G401.6 (cell line): ENCODE results near the gene CD14.
"Not testable (repeated sequence)": the region's sequence is repeated elsewhere in the genome, so short reads cannot be mapped to it uniquely, and the experiment has no call there.

Experiments used
- FAIRE-seq: peaks from 2 replicates; lab custom pipeline; 2012; peaks lifted over from hg19 to GRCh38; lab: Jason Lieb, UNC

Gene CD14

GRCh38 chr5:140633021-140633471 is at the start of gene CD14:
CD14 (minus strand) TSS chr5:140633175; CDS start chr5:140633071, 104 bp downstream.
- FAIRE-seq = no peak

GRCh38 chr5:140678993-140679392 is 46.0 kb upstream of the CD14 start:
- no peak for FAIRE-seq

GRCh38 chr5:140677947-140678346 is 45.0 kb upstream of the CD14 start:
- no peak for FAIRE-seq

DNA sequence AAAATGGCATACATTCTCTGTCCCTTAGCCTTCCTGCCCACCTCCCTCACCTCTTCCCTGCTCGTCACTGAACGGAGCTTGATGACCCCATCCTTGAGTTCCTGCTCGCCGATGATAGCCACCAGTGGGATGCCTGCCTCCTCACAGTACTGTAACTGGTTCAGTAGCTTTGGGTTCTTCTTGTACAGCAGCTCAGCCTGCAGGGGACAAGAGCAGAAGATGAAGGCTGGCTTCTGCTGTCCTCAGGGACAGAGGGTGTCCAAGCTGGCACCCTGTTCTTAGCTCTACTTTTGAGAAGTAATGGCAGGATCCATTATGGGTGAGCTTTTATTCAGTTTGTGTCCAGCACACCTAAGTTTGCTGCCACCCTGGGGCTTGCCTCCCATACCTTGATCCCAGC is 41.7 kb upstream of the CD14 start:
- no peak for FAIRE-seq

DNA sequence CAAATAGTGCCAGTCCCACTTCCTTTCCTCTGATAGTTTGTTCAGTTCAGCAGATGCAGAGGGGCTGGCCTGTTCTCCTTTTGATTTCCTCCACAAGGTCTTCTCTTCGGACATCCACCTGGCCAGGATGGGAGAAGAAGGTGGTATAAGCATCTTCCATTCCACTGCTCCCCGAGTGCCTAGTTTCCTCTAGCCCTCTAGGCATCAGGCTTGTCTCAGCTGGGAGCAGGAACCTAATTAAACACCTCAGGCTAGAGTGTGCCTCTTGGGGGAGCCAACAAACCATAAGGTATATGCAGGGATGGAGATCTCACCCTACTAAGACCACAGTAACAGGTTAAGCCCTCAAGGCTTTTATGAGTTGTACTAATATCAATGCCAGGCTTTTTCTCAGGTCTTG is 41.2 kb upstream of the CD14 start:
- FAIRE-seq = no peak

DNA sequence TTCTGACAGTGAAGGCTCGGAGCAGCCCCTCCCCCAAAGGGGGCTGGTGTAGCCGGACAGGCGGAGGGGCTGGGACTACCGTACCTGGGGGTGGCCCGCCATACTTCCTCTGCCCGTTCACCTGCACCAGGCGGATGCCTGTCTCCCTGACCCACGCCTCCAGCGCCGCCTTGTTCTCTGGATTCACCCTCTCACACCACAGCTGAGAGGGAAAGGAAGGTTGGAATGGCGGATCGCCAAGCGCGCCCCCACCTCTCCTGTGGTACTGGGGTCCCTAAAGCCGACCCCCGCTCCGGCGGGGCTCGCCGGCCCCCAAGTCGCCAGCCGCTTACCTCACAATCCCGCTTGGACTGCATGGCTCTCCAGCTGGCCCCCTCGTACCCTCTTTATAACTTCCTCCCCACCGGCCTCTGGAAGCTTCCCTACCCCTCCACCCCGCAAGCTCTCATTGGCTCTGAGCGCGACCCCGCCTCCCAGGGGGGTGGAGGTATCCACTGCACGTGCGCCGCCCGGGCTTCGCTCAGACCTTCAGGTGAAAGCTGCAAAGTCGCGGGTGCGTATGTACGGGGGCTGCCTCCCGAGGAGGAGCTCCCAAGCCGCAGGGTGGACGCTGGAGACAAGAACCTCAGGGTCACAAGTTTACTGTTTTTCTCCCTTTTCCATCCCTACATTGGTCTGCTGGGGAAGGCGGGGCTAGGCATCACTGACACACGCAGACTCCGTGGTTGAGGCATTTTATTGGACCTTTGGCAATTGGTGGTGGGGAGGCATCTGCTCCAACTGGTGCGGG is 40.4 kb upstream of the CD14 start, which contains the start of gene DND1:
DND1 (minus strand) TSS at position 390 of the 790 bp plus-strand sequence; CDS start at position 356, 34 bp downstream.
- no peak for FAIRE-seq

DNA sequence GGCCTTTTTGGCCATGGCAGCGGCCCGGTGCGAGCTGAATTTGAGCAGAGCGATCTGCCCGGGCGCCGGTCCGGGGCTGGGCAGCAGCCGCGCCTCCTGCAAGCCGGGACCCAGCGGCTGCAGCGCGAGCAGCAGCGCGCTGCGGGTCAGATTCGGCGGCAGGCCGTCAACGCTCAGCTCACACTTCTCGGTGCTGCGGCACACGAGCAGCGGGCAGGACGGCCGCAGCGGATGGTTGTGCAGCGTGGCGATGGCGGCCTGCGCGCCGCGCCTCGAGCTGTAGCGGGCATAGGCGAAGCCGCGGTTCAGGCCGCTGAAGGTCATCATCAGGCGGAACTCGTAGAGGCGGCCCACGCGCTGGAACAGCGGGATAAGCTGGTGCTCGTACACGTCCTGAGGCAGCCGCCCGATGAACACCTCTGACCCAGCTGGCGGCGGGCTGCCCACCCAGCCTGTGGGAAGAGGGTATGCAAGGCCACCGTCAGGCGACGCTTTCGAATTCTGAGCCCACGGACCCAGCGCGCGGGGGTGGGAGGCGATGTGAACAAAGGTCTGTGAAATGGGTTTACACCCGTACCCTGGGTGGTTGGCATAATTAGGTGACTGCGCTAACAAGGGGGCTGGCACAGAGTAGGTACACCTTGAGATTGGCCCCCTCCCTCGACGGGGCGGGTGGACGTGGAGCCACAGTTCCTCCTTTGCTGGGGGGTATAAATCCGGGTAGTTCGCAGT is 39.6 kb upstream of the CD14 start:
- FAIRE-seq = no peak

DNA sequence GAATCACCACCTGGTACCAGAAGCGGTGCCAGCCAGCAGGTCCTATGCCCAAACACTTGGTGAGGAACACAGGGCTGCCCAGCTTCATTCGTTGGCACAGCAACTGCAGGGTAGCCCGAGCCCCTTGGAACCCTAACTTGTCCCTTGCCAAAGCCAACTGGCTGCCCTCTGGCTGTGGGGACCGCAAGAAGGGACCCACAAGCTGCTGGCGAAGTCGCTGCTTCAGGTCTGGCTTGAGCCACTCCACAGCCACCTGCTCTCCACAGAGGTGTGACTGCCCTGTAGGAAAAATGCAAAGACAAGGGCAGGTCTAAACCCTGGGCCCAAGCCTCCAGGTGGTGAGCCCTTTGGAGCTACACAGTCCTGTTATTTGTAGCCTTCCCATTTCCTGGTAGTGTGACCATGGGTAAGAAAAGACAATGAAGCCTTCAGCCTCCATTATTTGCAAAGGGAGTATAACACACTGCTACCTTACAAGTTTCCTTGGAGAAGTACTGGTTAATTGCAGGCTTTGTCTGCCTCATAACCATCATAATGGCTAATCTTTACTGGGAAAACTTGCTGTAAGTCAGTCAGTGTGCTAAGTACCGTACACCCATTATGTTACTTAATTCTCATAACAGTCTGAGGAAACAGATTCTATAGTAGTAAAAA is 38.6 kb upstream of the CD14 start:
- no peak for FAIRE-seq

DNA sequence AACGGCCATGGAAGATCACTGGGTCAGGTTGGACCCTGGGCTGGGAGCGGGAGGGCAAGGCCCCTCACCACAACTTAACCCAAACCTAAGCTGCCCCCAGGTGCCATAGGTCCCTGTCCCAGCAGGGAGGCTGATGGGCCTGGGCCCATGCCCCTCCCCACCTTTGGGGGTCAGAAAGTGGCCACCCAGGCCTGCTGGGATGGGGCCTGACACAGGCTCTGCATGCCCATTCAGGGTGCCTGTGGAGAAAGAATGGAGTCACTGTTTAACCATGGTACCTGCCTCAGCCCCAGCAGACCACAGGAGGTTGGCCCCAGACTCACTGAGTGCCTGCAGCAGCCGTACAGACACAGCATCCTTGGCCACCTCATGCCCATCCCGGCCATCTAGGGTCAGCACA is 38.1 kb upstream of the CD14 start:
- not testable (repeated sequence) for FAIRE-seq

- peak; percentile 45 for FAIRE-seq
Observed at GRCh38 chr5:140664359-140665119, 31.6 kb upstream of the CD14 start, which contains the start of gene WDR55. WDR55 (plus strand) TSS chr5:140664904; CDS start chr5:140664913, 9 bp downstream.

GRCh38 chr5:140664030-140664358 is 31.0 kb upstream of the CD14 start:
- FAIRE-seq = no peak

GRCh38 chr5:140660371-140660770 is 27.4 kb upstream of the CD14 start:
- FAIRE-seq = not testable (repeated sequence)

DNA sequence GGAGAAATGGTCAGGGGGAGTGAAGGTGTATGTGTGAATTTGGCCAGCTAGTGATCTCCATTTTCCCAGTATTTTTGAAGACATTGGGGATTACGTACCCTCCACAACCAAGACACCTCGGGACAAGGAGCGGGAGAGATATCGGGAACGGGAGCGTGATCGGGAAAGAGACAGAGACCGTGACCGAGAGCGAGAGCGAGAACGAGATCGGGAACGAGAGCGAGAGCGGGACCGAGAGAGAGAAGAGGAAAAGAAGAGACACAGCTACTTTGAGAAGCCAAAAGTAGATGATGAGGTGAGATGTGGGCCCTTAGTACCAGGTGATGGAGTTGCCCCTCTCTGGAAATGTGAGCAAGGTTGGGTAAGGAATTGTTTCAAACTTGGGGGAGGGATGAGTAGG is 25.9 kb upstream of the CD14 start:
- FAIRE-seq = no peak

DNA sequence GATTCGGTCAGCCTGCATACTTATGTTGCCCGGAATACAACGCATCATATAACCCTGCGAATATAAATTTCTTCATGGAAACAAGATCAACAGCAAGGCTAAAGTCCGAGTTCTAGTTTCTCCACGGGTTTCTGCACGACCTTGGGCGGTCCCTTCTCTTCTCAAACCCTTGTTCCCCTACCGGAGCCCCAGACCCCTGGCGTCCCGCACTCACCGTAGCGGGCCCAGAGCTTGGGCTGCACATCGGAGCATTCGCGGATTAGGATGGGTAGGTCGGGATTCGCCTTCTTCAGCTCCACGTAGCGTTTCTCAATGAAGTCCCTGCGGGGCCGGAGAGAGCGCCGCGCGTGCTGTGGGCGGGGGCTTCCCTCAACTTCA is 14.1 kb upstream of the CD14 start:
- no peak for FAIRE-seq

DNA sequence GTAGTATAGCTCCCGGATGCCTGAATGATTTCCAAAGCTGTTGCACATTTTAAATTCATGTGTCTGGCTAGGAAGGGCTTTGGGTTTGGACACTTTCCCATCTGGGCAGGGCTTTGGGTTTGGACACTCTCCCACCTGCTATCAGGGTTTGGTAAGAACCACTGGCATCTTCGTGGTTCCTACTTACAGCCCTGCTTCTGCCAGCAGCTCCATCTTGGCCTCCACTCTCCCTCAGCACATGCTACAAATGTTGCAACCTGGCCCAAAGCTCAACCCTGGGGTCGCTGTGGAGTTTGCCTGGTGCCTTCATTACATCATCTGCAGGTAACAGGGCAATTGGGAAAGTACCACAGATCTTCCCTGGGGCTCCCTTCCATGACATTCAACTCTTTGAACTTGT is 9.7 kb upstream of the CD14 start:
- FAIRE-seq = no peak

- no peak for FAIRE-seq
Observed at GRCh38 chr5:140641716-140642115, 8.7 kb upstream of the CD14 start.

DNA sequence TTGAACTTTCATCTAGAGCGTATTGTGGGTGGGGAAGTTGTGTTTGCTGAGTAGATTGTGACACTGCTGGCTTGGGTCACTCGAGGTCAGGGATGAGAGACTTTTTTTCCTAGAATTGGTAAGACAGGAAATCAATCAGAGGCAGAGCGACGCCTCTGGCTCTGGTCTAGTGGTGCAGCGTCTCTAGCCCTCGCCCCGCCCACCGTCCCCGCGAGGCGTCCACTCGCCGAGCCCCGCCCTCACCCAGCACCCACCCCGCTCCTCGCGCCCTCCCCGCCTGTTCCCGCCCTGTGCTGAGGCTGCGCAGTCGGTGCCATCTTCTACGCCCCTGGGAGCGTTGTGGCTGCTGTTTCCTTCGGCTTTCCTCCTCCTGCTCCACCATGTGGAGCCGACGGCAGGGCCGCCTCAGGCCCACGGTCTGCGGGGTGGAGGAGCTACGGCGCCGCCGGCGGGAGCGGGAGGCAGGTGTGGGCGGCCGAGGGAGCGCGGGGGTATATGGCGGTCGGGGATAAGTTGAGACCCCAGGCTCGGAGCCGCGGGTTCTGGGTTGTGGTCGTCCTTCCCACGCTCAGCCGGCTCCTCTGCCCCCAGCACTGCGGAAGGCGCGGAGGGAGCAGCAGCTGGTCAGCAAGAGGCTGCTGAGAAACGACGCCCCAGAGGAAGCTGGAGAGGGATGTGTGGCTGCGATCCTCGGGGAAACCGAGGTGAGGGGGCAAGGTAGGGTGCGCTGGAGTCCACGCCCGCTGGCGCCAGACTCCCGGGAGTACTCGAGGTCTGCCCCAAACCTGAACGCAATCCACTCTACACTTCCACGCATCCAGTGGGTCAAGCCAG is 6.4 kb upstream of the CD14 start, which contains the start of gene TMCO6:
TMCO6 (plus strand) TSS at position 304 of the 834 bp plus-strand sequence; CDS start at position 381, 77 bp downstream.
- no peak for FAIRE-seq

GRCh38 chr5:140638898-140639147 is 5.8 kb upstream of the CD14 start:
- FAIRE-seq = not testable (repeated sequence)

DNA sequence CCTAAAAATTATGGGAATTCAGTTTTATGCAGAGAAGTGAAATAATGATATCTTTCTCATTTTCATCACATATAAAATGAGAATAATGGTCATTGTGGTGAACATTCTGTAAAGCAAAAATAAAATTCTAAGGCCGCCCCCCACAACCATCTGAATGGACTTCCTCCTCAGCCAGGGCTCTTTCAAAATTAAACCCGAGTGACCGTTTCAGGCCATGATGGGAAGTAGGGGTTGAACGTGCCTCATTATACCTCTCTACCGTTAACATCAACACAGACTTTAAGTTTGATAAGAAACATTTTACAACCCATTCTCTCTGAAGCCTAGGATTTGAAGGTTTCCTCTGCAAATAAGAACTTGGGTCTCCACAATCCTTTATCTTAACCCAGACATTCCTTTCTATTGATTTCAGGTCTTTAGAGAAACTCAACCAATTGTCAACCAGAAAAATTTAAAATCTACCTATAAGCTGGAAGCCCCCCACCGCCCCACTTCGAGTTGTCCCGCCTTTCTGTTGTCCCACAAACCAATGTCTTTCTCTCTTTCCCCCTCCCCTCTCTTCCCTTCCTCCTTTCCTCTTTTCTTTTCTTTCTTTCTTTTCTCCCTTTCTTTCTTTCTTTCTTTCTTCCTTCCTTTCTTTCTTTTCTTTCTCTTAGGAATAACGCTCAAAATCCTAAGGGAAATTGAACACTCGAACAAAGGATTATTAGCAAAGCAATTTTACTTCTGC is 4.6 kb upstream of the CD14 start:
- no peak for FAIRE-seq
